Activated CD4-positive, alpha-beta T cell treated with anti-CD3 and anti-CD28 coated beads, Interleukin-10, Interleukin-2, amounts not matched to agents 100 ng/mL and 50 ng/mL, durations not matched to agents 16 hours and 8 hours (primary cell): ENCODE data around the gene PASD1.
"Not testable (repeated sequence)": the region's sequence is repeated elsewhere in the genome, so short reads cannot be mapped to it uniquely, and the experiment has no call there.

ENCODE experiments used
- DNase-seq: peaks from one replicate; pipeline ENCODE4 v3.0.0-alpha.2; 2020

Gene PASD1

DNA sequence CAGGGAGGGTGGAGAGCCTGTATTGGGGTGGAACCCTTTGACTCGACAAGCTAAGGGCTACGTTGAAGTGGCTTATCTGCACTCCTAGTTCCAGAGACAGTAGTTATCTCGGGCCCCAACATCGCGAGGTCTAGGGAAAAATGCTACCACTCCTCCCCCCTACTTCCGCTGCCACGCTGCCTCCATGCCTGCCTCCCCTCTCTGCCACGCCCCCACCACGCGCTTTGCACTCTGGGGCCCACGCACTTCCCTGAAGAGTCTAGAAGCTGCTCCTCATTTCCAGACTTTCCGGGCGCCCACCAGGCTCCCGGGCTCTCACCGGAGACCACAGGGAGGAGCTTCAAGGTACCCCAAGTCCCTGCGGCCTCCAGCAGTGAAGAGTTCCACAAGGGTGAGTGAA, at the start of gene PASD1:
Gene PASD1 (plus strand): TSS at position 227 of the 400 bp plus-strand sequence. CDS start 37,879 bp downstream, outside the sequence.
- no peak for DNase-seq

- DNase-seq: no peak
Observed at GRCh38 chrX:151515237-151515636, 48.2 kb upstream of the PASD1 start.

DNA sequence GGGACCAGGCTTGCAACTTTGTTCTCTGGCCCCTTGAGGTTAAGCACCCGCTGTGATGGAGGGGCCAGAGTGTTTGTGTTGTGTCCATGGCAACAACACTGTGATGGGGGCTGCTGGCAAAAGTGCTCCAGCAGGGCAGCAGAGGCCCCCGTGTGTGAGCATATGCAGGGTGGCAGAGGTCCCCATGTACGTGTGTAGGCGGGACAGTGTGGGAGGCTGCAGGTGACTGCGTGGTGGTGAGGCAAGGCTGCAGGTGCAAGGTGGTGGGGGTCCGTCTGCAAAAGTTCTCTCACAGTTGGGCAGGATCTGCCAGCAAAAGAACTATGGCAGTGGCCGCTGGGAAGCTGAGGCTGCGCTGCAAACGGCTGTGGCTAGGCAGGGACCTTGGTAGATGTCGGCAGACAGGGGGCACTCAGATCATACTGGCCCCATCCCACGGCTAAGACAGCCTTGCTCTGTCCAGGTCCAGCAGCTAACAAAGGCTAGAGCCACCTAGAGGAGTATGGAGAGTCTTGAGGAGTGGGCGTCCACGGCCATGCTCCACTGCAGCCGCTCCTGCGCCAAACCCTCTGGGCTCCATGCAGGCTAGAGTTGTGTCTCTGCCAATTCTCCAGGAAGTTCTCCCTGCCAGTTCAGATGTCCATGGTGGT, 46.8 kb upstream of the PASD1 start:
- DNase-seq: no peak

DNA sequence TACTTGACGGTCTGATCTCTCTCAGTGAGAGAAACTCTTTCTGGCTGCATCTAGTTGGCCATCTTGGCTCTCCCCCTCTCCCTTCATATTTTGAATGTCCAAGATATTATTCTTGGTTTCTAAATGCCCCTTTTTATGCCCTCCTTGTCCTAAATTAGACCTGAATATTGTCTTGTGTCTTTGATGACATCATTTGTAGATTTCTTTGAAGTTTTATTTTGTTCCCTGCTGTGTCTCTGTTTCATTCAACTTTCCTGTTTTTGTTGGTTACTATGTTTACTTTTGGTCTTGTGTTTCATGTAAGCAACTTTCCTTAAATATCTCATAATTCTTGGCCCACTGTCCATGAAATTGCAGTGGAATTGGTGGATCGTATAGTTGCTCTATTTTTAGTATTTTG, 46.1 kb upstream of the PASD1 start:
- DNase-seq: no peak

DNA sequence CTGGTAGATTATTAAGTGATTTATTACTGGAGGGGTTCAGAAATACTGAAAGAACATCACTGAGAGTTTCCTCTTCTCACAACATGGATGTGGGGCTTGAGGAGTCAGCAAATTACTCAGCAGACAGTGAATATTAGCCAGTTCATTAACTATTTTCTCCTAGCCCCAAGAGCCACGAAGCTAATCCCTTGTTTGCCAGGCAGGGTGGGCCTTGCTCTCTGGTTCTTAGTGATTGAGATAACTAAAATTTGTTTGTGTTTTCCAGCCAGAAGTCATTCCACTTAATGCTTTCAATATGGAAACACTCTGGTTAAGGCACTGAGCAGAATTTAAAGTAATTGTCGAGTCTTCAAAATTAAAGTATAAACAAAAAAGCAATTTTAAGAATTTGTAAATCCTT, 40.1 kb upstream of the PASD1 start:
- DNase-seq: no peak

DNA sequence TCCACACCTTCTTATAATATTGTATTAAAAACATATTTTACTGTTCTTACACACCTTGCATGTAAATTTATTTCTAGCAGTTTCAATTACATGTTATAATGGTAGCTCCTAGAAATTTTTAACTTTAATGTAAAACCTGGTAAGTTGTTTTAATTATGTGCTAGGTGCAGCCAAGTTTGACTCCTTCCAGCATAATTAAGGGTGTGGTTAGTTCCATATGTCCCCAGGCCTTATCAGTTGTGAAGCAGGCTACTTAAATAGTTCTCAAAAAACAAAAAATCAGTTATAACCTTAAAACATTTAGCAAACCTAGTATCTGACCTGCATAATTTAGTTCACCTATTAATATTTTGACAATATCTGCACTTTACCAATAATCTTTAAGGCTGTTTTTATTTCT, 26.9 kb upstream of the PASD1 start:
- no peak for DNase-seq

GRCh38 chrX:151537572-151537971, 25.9 kb upstream of the PASD1 start:
- no peak for DNase-seq

- DNase-seq: no peak
Observed at GRCh38 chrX:151538190-151539122, 25.0 kb upstream of the PASD1 start.

GRCh38 chrX:151543706-151544105, 19.8 kb upstream of the PASD1 start:
- no peak for DNase-seq

DNA sequence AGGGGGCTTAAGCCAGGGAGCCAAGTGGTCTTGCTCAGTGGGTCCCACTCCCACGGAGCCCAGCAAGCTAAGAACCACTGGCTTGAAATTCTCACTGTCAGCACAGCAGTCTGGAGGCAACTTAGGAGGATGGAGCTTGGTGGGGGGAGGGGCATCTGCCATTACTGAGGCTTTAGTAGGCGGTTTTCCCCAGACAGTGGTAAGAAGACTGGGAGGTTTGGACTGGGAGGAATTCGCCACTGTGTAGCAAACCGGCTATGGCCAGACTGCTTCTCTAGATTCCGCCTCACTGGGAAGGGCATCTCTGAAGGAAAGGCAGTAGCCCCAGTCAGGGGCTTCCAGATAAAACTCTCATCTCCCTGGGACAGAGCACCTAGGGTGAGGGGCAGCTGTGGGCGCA, 17.2 kb upstream of the PASD1 start:
- DNase-seq: not testable (repeated sequence)

DNA sequence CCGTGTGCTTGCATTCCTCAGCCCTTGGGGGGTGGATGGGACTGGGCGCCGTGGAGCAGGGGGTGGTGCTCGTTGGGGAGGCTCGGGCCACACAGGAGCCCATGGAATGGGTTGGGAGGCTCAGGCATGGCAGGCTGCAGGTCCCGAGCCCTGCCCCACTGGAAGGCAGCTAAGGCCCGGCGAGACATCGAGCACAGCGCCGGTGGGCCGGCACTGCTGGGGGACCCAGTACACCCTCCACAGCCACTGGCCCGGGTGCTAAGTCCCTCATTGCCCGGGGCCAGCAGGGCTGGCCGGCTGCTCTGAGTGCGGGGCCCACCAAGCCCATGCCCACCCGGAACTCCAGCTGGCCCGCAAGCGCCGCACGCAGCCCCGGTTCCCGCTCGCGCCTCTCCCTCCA, 12.3 kb upstream of the PASD1 start:
- not testable (repeated sequence) for DNase-seq

GRCh38 chrX:151552743-151553142, 10.7 kb upstream of the PASD1 start:
- no peak for DNase-seq

- not testable (repeated sequence) for DNase-seq
Observed at GRCh38 chrX:151555301-151555700, 8.2 kb upstream of the PASD1 start.

DNA sequence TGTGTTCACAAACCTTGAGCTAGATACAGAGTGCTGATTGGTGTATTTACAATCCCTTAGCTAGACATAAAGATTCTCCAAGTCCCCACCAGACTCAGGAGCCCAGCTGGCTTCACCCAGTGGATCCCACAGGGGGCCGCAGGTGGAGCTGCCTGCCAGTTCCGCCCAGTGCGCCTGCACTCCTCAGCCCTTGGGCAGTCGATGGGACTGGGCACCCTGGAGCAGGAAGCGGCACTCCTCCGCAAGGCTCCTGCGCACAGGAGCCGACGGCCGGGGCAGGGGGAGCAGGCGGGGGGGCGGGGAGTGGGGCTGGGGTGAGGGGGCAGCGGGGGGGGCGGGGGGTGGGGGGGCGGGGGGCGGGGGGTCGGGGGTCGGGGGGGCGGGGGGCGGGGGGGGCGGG, 990 bp upstream of the PASD1 start:
- DNase-seq: not testable (repeated sequence)

DNA sequence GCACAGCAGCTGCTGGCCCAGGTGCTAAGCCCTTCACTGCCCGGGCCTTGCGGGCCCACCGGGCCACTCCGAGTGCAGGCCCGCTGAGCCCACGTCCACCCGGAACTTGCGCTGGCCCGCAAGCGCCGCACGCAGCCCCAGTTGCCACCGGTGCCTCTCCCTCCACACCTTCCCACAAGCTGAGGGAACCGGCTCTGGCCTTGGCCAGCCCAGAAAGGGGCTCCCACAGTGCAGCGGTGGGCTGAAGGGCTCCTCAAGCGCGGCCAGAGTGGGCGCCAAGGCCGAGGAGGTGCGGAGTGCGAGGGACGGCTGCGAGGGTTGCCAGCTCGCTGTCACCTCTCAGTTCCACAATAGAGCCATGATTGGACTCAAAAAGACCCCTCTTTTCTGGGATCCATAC, 472 bp upstream of the PASD1 start:
- not testable (repeated sequence) for DNase-seq

GRCh38 chrX:151564035-151564434, 560 bp downstream of the PASD1 start:
- DNase-seq: no peak

GRCh38 chrX:151566872-151567271, 3.4 kb downstream of the PASD1 start:
- DNase-seq: not testable (repeated sequence)

DNA sequence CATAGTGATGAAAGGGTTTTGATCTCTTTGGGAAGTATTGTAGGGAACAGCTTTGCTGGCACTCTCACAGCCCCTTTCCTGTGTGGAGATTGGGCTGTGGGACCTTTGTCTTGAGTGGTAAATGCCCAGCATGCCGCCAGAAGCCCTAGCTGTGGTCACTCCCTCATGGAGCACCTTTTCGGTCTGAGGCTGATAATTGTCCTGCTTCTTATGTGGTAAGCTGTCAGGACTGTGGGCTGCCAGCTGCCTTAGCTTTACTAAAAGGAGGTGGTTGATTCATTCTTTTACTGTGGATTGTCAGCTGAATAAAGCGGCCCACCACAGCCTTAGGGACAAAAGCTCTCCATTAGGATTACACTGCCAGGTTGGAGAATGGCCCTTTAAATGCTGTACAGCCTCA, 7.1 kb downstream of the PASD1 start:
- no peak for DNase-seq

- not testable (repeated sequence) for DNase-seq
Observed at GRCh38 chrX:151593384-151593783, 29.9 kb downstream of the PASD1 start.

DNA sequence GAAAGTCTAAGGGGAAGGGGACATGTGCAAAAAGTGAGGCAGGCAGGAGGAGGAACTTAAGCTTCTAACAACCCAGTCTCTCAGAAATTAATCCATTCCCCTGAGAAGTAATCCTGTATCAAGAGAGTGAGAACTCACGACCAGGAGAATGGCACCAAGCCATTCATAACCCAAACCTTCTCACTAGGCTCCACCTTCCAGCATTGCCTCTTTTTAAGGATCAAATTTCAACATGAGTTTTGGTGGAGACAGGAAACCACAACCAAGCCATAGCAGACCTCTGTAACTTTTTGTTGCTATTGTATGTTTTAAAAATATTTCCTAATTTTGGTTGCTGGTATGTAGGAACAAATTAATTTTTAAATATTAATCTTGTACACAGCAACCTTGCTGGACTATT, 32.8 kb downstream of the PASD1 start:
- no peak for DNase-seq

GRCh38 chrX:151604931-151605330, 41.5 kb downstream of the PASD1 start:
- no peak for DNase-seq

DNA sequence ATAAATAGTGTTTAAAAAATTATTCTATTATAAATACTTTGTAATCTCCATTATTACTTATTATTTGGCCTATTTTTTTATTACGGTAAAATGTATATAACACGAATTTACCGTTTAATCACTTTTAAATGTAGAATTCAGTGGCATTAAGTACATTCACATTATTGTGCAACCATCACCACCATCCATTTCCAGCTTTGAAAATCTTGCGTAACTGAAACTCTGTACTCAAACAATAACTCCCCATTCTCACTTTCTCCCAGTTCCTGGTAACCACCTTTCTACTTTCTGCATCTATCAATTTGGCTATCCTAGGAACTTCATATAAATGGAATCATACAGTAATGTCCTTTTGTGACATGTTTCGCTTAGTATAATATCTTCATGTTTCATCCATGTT, 45.7 kb downstream of the PASD1 start:
- DNase-seq: no peak

DNA sequence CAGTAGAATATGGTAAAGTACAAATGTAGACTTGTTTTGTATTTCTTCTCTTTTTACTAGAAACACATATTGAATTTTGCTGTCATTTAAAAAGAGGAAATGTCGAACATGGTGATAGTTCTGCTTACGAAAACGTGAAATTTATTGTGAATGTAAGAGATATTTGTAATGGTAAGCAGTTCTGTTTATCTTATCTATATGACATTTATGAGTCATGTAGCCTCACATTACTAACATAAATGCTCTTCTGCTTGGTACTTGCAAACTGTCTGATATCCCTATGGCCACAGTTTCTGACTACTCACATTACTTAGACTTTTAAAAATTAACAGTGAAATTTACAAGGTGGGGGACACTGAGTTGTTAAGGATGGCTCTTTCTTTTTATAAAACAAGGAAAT, 57.9 kb downstream of the PASD1 start:
- no peak for DNase-seq

GRCh38 chrX:151624677-151625076, 61.2 kb downstream of the PASD1 start:
- DNase-seq: no peak
